HG03558 (cell line): ENCODE data around the gene EHD1.
"Not testable (repeated sequence)": the region's sequence is repeated elsewhere in the genome, so short reads cannot be mapped to it uniquely, and the experiment has no call there.

Experiments used
- ATAC-seq: cut with Tn5 transposase; IDR thresholded peaks from one replicate; pipeline ENCODE4 v1.9.1; 2021; ENCODE audit warnings: moderate number of reproducible peaks; ENCODE audit not compliant: unreplicated experiment; ENCODE audit errors: extremely low read depth

The EHD1 gene

DNA sequence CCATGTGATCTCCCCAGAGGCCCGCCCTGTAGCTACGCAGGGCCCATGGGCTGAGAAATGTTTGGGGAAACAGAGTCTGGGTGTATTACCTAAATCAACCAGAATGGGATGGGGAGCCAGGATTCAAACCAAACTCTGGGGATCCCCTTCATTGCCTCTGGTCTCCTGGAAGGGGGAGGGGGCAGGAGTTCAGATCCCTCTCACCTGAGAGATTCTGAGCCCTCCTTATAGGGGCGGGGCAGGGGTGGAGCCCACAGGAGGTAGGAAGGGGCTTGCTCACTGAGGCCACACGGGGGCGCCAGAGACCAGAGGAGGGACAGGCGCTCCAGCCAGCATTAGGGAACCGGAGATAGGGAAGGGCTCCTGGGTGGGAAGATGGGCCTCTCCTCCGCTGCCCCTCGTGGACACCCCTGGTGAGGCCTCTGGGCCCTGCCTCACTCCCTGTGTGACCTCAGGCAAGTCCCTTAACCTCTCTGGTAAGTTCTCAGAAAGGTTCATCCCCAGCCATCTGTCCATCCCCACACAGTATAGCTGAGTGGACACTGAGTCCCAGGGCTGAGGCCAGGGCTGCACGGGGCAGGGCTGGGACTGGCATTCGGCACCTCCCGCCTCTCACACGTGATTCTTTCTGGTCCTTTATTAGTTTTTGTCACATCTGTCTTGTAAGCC, 31.3 kb downstream of the EHD1 start:
- no peak for ATAC-seq

DNA sequence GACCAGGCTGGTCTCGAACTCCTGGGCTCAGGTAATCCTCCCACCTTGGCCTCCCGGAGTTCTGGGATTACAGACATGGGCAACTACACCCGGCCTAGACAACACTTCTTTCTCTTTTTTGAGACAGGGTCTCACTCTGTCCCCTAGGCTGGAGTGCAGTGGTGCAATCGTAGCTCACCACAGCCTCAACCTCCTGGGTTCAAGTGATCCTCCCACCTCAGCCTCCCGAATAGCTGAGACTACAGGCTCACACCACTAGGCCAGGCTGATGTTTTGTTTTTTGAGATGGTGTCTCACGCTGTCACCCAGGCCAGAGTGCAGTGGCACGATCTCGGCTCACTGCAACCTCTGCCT, 32.7 kb downstream of the EHD1 start:
- not testable (repeated sequence) for ATAC-seq

DNA sequence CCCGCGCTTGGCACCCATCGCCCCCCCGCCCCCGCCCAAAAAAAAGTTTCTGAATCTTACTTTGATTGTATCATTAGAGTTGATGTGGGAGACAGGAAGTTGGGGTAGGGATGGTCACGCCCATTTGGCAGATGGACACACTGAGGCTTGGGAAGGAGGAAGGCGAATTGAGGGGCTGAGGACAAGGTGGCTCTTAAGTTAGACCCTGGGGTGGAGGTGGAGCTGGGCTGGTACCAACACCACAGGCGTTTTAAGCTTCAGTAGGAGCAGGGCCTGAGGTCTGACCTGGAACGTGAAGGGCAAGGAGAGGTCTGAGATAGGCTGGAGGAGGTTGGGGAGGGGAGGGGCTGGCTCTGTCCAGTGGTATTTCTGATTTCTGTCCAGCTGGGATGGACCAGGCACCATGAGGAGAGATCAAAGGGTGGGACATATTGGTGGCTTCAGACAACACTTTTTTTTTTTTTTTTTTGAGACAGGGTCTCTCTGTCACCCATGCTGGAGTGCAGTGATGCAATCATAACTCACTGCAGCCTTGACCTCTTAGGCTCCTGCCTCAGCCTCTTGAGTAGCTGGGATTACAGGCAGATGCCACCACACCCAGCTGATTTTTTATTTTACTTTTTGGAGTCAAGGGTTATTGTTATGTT, 33.2 kb downstream of the EHD1 start:
- ATAC-seq, result no peak

DNA sequence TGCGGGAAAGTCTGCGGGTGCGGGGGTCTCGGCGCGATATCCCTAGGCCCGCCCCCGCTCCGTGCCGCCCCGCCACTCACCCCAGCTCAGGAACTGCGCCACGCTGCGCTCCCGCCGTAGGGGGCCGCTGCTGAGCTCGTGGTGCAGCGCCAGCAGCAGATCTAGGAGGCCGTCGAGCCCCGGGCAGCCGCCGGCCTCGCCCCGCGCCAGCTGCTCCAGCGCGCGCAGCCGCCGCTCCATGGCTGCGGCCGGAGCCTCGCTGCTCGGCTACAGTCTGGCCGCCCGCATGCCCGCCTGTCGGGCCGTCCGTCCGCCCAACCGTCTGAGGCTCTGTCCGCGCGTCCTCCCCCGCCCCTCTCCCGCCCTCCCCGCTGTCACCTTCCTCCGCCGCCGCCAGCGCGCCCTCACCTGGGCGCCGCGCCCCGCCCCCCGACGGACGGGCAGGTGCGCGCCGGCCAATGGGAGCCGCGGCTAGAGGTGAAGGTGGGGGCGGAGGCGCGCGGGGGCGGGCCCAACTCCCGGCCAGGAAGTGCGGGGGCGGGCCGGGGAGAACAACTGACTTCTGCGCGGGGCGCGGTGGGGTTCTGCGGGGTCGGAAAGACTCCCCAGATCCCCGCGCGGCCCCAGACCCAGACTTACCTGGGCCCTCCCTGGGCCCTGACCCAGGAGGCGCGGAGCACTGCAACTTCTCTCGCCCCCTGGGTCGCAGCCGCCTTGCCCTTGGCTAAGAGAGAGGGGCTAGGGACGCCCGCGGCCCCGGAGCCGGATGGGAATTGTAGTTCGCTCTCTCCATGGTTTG, 33.9 kb downstream of the EHD1 start, which contains the start of gene CDC42BPG:
Gene CDC42BPG, minus strand, starts transcription at position 324 of the 799 bp plus-strand sequence. Its CDS starts 84 bp downstream, at position 240.
- no peak for ATAC-seq

DNA sequence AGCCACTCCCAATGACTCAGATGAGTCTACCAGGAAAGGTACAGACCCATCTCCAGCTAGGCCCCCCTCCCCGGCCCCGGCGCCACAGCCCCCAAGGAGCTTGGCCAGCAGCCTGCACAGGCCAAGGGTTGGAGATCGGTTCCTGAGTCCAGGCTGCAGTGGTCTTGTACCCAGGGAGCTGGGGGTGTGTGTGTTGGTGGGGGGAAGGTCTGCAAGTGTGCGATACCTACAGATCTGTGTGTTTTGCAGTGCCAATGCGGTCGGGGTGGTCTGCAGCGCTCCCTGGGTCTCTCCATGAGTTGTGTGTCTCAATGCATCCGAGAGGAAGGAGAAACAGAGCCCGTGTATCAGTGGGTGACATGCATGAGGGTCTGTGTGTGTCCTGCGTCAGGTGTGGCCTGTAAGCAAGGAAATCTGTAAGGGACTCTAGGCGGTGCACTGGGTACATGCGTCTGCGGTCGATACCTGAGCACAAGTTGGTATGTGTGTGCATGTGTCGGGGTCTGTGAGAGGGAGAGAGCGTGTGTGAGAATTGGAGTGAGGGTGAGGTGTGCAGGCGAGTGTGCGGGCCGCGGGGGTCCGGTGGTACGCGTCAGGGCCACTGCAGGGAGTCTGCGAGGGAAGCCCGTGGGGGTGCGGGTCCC, 34.6 kb downstream of the EHD1 start:
- no peak for ATAC-seq

DNA sequence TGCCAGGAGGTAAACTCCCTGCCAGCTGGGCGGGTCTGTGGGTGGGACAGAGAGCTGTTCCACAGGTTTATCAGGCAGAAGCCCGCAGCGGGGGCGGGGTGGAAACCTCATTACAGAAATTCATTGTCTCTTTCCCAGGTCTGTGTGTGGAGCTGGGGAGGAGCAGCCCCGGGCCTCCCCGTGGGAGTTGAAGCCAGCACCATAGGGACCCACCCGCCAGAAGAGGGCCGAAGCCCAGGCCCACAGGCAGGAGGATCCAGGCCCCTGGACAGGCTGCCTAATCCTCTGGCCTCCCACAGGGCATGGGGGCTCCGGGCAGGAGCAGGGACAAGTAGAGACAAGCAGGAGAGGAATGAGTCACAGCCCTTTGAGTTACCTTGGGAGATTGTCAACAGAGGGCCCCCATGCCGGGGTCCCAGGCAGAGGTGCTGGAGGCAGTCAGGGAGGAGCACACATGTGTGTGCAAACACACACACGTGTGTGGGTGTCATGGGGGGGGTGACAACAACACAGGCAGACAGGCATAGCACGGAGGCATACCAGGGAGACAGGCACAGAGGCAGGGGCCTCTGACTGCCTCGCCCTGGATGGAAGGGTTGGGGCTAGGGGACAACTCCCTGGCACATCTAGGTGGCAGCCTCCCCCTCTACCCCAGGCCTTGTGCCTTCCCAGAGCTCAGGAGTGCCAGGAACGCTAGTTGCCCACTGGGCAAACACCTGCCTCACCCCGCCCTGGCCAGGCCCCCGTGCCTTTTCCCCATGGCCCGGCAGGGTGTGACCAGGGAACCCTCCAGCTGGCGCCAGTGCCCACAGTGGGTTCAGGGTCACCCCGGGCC, 35.4 kb downstream of the EHD1 start:
- no peak for ATAC-seq

DNA sequence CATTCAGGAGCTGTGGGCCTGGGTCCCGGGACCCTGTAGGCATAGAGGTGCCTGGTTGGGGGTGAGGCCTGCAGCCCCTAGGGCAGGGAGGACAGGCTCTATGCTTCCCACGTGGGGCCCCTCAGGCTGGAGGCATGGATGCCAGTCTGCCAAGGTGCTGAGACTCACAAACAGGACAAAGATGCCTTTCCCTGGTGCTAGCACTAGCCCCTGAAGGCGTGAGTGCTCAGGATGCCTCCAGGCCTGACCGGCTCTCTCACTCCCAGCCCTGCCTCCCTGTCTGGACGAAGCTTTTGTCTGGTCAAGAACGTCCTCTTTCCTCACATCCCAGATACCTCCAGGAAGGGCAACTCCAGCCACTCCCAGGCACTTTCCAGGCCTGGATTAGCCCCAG, 36.1 kb downstream of the EHD1 start:
- ATAC-seq, result no peak

DNA sequence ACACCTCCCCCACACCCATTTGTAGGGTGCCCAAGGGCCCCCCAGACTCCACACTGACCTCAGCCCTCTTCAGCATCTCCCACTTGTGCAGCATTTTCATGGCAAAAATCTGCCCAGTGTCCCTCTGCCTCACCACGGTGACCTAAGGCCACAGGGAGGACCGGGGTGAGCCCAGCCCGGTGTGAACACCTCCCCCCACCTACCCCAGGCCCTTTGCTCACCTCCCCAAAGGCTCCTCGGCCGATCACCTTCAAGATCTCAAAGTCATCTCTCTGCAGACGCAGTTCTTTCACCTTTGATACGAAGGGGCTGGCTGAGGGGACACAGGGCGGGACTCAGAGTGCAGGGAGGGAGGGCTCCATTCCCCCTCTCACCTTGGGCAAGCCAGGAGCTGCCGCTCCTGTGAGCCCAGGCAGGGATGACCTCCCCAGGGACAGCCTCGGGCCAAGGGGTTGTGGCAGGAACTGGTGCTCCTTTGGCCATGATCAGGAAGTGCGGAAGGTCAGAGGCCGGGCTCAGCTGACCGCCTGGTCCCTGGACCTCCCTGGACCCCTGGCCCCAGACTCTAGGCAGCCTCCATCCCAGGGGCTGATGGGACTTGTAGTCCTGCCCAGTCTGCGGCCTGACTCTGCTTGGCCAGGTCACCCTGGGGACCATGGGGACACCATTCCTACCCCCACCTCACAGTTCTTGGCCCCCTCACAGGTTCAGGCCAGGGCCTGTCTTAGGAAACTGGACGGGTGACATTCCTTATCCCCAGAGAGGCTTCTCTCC, 36.6 kb downstream of the EHD1 start:
- no peak for ATAC-seq

DNA sequence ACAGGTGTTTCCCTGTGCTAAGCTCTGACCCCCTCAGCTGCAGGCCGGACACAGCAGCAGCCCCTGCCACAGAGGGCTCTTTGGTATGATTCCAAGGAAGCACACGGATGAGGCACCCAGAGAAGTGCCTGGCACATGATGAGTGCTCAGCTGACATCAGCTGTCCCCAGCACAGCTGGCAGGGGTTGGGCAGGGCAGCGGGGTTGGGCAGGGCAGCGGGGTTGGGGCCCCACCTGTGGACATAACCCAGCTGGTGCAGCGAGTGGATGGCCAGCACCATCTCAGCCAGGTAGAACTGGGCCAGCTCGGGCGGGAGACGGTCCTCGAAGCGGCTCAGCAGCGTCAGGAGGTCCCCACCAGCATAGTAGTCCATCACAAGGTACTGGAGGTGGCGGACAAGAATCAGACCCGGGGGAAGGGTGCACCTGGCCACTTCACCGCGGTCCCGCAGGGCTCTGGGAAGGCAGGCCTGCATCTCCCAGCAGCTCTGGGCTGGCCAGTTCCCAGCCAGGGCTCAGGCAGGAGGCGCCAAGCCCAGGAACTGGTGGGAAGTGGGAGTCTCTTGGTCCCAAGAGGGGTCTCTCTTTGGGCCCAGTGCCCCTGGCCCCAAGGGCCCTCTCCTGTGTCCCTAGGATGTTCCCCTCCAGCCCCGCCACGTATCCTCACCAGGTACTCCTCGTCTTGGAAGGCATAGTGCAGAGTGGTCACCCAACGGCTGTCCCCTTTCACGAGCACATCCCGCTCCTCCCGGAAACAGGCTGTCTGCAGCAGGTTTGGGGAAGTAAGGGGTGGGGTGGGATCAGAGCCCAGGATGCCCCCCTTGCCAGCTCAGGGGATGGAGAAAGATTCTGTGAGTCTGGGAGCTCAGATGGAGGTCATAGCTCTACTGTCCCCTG, 38.3 kb downstream of the EHD1 start:
- ATAC-seq, result no peak

DNA sequence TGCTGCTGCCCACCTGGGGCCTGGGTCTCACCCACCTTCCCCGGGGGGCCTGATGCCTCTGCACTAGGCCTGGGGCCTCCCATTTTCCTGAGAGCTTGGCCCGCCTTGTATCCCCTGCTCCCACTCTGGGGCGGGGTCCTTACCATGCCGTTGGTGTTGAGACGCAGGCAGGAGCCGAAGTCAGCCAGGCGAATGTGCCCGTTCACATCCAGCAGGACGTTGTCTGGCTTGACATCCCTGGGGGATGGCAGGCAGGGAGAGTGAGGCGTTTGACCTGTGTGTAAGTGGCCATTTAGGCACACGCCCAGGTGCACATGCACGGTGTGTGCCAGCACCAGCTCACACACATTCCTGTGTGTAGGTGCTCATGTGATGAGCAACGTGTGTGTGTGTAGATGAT, 39.1 kb downstream of the EHD1 start:
- ATAC-seq, result no peak

DNA sequence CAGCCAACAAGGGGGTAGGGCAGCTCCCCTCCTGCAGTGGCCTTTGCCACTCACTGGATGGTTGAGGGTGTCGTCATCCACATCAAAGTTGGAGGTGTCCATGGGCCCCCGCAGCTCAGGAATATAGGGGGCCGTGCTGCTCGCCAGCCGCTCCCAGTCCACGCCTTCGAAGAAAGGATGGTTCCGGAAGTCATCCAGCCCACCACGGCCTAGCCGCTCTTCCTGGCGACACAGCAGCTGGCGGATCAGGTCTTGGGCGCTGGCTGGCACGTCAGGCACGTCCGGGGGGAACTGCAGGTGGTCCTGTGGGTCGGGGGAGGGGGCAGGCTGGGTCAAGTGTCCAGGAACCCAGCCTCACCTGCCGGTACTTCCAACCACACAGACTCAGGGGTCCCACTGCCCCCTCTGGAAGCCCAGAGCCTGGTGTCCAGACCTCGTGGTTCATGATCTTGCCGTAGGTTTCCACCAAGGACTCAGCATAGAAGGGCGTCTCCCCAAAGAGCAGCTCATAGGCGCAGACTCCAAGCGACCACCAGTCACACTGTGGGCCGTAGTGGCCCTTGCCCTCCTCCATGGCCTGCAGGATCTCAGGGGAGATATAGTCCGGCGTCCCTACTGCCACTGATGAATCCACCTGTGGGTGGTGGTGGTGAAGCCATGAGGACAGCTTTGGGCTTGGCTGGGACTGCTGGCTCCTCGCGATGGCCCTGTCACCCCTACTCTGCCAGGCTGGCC, 39.7 kb downstream of the EHD1 start:
- ATAC-seq, result no peak

DNA sequence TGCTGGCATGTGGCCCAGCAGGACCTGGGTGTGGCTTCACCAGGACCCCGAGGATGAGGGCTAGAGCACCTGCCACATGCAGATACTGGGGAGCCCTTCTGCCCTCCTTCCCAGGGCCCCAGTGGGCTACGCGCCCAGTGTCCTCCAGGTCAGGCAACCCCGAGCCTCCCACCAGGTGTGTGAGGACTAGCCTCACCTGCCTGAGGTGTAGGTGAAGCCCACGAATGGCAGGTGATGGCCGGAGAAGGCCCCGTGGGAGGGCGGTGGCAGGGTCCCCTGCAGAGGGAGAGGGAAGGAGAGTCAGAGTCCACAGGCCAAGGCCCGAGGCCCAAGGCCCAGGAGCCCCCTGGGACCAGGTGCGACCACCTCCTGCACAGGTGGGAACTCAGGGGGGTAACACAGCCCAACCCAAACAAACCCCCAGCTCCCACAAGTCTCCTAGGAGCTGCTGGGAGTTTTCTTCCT, 40.5 kb downstream of the EHD1 start:
- no peak for ATAC-seq

DNA sequence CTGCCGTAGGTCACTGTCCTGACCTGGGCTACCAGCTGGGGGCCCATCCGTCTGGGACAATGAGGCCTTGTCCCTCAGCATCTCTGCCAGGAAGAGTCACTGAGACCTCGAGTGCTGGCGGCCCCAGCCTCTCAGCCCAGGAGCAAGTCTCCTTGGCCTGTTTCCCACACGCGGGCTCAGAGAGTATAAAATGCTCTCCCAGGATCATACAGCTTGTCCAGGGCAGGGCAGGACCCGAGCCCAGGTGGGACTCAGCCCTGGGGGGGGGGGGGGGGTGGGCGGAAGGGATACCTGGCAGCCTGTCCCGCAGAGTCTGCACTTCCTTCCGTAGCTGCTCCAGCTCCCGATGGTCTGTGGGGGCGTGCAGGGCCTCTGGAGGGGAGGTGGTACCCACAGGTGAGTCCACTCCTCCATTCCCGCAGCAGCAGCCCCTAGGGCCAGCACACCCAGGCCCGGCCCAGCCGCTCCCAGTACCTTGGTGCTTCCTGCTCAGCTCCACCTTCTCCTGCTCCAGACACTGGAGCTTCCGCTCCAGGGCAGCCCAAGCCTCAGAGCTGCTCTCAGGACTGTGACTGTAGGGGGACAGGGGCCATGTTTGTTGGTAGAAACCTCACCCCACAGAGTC, 41.9 kb downstream of the EHD1 start:
- ATAC-seq, result no peak

DNA sequence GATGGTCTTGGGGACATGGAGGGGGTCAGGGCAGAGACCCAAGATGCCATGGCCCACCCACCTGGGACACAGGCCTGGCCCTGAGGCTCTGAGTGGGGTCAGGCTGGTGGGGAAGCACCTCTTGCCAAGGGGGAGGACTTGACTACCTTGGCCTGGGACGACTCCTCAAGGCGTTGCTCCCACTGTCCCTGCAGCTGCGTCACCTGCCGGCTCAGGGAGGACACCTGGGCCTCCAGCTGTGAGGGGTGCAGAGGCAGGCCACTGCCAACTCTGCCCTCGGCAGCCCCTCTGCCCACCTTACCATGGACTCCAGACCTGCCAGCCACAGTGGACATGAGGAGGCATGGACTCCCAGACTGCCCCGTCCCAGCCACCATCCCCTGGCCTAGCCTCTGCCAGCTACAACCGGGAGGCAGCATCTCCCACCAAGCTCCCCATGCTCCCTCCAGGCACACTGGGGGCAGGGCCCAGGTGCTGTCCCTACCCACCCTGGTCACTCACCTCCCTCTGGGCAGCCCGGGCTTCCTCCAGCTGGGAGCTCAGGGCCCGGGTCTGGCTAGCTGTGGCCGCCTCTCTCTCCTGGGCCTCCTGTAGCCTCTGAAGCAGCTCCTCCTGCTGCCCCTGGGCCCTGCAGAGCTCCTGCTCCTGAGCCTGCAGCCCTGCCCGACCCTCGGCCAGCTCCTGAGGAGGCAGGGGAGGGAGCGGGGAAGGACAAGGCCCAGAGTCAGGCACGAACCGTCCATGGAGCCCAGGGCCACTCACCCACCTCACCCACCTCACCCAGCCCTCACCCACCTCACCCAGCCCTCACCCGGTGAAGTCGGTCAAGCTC, 42.6 kb downstream of the EHD1 start:
- no peak for ATAC-seq

DNA sequence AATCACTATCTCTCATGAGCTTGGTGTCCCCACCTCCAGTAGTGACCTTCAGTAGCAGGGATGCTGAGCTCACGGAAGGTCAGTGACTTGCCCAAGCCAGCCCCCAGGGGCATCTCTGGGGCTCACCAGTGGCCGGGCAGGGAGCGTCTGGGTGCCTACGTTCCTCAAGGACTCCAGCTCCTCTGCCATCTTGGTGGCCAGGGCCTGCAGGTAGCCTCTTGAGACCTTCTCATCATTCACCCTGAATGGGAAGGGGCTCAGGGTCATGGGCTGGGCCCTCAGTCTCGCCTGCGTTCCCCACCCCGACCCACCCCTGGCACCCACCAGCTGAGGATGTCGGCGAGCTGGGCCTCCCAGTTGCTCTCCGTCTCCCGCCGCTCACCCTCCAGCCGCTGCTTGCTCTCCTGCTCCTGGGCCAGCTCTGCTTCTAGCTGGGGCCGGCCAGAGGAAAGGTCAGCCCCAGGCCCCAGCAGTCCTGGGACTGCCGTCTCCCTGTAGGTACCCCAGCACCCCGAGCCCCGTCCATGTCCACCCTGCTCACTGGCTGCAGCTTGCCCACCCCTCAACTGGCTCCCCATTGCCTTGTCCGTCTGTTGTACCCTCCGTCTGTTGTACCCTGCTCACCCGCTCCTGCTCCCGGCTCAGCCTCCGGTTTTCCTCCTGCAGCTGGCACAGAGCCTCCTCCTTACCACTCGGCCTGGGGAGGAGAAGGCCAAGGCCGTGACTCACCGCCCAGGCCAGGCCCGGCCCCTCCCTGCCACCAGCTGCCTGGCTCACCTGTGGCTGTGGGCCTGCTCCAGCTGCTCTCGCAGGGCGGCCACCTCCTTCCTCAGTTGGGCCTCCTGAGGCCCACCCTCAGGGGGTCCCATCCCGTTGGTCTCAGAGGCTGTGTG, 43.5 kb downstream of the EHD1 start:
- ATAC-seq, result no peak
